ENCODE results near the gene CAST. TPM values are rescaled to one million over a fixed set of nuclear protein-coding genes. Genes with fewer than 3 reads are reported as not detected.

Gene CAST
- total and polyA plus RNA-seq, 2 donors from 2014 or later: 83.2 to 282 TPM

- intact Hi-C loops (cut with DNase I): no loop called here
- TF ChIP-seq CTCF (IDR thresholded peaks at IDR 0.05; ENCODE audit: borderline replicate concordance, extremely low read depth, insufficient read depth): no peak
- Histone ChIP-seq H3K27ac (ENCODE audit: low read depth in 2 of 2, low read length in 2 of 2) (peak overlapping the region; percentile 99 to 100), H3K36me3 (ENCODE audit: control insufficient read depth in 2 of 3, insufficient read depth in 3 of 3, low read length in 3 of 3) (peaks cover 0 to 3% (median 0%) of the 10 kb centered on the region in 3 donors), H3K27me3 (ENCODE audit: control insufficient read depth, insufficient read depth, low read length) (no peaks in the 10 kb centered on the region), H3K9ac (ENCODE audit: low read length in 3 of 3) (peak overlapping the region in 2 of 3 donors; percentile 63 to 95), H3K4me1 (ENCODE audit: control insufficient read depth in 2 of 3, insufficient read depth in 2 of 3, low read depth in 1 of 3, low read length in 3 of 3) (peaks cover 0 to 7% (median 3%) of the 10 kb centered on the region in 3 donors), H3K9me3 (ENCODE audit: control insufficient read depth in 2 of 3, insufficient read depth in 1 of 3, low read length in 3 of 3) (no peaks in the 10 kb centered on the region), H3K4me3 (ENCODE audit: low read length in 3 of 3) (peak overlapping the region; percentile 79 to 86 (median 84))
- DNase-seq (no peak), FAIRE-seq (no peak)
These were observed 146.3 kb downstream of the CAST start for GRCh38 chr5:96808541-96808828.

GRCh38 chr5:96808868-96809558 is 146.8 kb downstream of the CAST start:
- DNase-seq (no peak), FAIRE-seq (no peak)
- intact Hi-C loops (cut with DNase I): no loop called here
- Histone ChIP-seq H3K4me1 (ENCODE audit: control insufficient read depth in 2 of 3, insufficient read depth in 2 of 3, low read depth in 1 of 3, low read length in 3 of 3) (peaks cover 0 to 7% (median 3%) of the 10 kb centered on the region in 3 donors), H3K27me3 (ENCODE audit: control insufficient read depth, insufficient read depth, low read length) (no peaks in the 10 kb centered on the region), H3K9ac (ENCODE audit: low read length in 3 of 3) (no peak overlapping the region), H3K9me3 (ENCODE audit: control insufficient read depth in 2 of 3, insufficient read depth in 1 of 3, low read length in 3 of 3) (no peaks in the 10 kb centered on the region), H3K36me3 (ENCODE audit: control insufficient read depth in 2 of 3, insufficient read depth in 3 of 3, low read length in 3 of 3) (no peaks in the 10 kb centered on the region), H3K4me3 (ENCODE audit: low read length in 3 of 3) (peak overlapping the region in 1 of 3 donors; percentile 86), H3K27ac (ENCODE audit: low read depth in 2 of 2, low read length in 2 of 2) (no peak overlapping the region)
- TF ChIP-seq CTCF (IDR thresholded peaks at IDR 0.05; ENCODE audit: borderline replicate concordance, extremely low read depth, insufficient read depth): no peak

GRCh38 chr5:96809921-96810320 is 147.7 kb downstream of the CAST start:
- no peak overlapping the region for H3K4me3 ChIP-seq (ENCODE audit: low read length in 3 of 3)
- no peak for TF ChIP-seq CTCF (IDR thresholded peaks at IDR 0.05; ENCODE audit: borderline replicate concordance, extremely low read depth, insufficient read depth)
- intact Hi-C loops (cut with DNase I): no loop called here
- DNase-seq (no peak), FAIRE-seq (no peak)
- H3K36me3 ChIP-seq (ENCODE audit: control insufficient read depth in 2 of 3, insufficient read depth in 3 of 3, low read length in 3 of 3): no peaks in the 10 kb centered on the region
- no peak overlapping the region for H3K9ac ChIP-seq (ENCODE audit: low read length in 3 of 3)
- no peak overlapping the region for H3K27ac ChIP-seq (ENCODE audit: low read depth in 2 of 2, low read length in 2 of 2)
- H3K27me3 ChIP-seq (ENCODE audit: control insufficient read depth, insufficient read depth, low read length): no peaks in the 10 kb centered on the region
- no peaks in the 10 kb centered on the region for H3K9me3 ChIP-seq (ENCODE audit: control insufficient read depth in 2 of 3, insufficient read depth in 1 of 3, low read length in 3 of 3)
- H3K4me1 ChIP-seq (ENCODE audit: control insufficient read depth in 2 of 3, insufficient read depth in 2 of 3, low read depth in 1 of 3, low read length in 3 of 3): peaks cover 0 to 7% (median 3%) of the 10 kb centered on the region in 3 donors

GRCh38 chr5:96812851-96813250 is 150.7 kb downstream of the CAST start:
- Histone ChIP-seq H3K9me3 (ENCODE audit: control insufficient read depth in 2 of 3, insufficient read depth in 1 of 3, low read length in 3 of 3) (no peaks in the 10 kb centered on the region), H3K27me3 (ENCODE audit: control insufficient read depth, insufficient read depth, low read length) (no peaks in the 10 kb centered on the region), H3K4me3 (ENCODE audit: low read length in 3 of 3) (no peak overlapping the region), H3K4me1 (ENCODE audit: control insufficient read depth in 2 of 3, insufficient read depth in 2 of 3, low read depth in 1 of 3, low read length in 3 of 3) (no peaks in the 10 kb centered on the region), H3K36me3 (ENCODE audit: control insufficient read depth in 2 of 3, insufficient read depth in 3 of 3, low read length in 3 of 3) (no peaks in the 10 kb centered on the region), H3K27ac (ENCODE audit: low read depth in 2 of 2, low read length in 2 of 2) (no peak overlapping the region), H3K9ac (ENCODE audit: low read length in 3 of 3) (no peak overlapping the region)
- FAIRE-seq (no peak), DNase-seq (no peak)
- intact Hi-C loops (cut with DNase I): no loop called here
- TF ChIP-seq CTCF (IDR thresholded peaks at IDR 0.05; ENCODE audit: borderline replicate concordance, extremely low read depth, insufficient read depth): no peak
